ENCODE measurements around the gene PCDH9.

The PCDH9 gene

DNA sequence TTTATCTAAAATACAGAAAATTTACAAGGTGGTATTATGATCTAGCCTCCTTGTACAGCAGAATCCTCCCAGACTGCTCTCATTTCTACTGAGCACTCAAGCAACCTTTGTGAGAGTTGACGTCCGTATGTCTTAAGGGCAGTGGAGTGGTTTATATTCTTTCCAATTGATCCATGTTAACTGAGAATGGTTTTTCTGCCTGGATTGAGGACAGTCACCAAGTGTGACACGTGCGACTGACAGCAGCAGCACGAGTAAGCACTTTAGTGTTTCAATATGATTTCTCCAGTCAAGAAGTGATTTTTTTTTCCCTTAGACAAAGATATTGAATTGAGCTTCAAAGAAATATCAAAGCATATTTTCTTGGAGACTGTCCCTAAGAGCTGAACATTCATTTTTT is 901.7 kb downstream of the PCDH9 start:
- Histone ChIP-seq H3K4me3 (ENCODE audit: low read length) (no peak overlapping the region), H3K27me3 (ENCODE audit: control insufficient read depth, insufficient read depth, low read length) (no peaks in the 10 kb centered on the region), H3K4me1 (ENCODE audit: control insufficient read depth, insufficient read depth, low read length) (no peaks in the 10 kb centered on the region), H3K9ac (ENCODE audit: low read length) (no peak overlapping the region), H3K9me3 (ENCODE audit: control insufficient read depth, low read length) (no peaks in the 10 kb centered on the region), H3K36me3 (ENCODE audit: control insufficient read depth, insufficient read depth, low read length) (no peaks in the 10 kb centered on the region)

DNA sequence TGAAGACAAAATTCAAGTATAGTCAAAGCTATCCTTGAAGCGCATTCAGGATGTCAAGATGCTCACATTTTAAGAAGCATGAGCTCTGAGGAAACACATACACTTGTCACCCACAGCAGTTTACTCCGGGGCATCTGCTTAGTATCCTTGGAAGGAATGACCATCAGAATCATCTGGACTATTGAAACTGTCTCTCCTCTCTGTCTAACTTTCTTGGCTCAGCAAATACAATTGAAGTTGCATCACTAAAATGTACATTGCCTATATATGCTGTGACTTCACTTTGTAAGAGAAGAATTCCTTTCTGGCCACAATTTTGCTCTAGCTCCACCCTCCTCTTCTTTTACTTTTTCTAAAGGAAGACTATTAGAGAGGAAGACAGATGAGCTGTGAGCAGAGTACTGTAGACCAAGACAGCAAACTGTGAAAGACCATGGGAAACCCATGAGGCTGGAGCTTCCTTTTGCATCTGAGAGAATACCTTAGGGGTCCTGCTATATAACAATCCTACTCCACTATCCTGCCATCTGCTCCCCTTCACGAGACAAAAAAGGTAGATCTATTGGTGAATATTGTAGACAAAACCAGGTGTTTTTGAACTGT is 906.3 kb downstream of the PCDH9 start:
- no peak overlapping the region for H3K9ac ChIP-seq (ENCODE audit: low read length)
- H3K27me3 ChIP-seq (ENCODE audit: control insufficient read depth, insufficient read depth, low read length), result no peaks in the 10 kb centered on the region
- H3K4me3 ChIP-seq (ENCODE audit: low read length), result no peak overlapping the region
- H3K9me3 ChIP-seq (ENCODE audit: control insufficient read depth, low read length), result no peaks in the 10 kb centered on the region
- H3K36me3 ChIP-seq (ENCODE audit: control insufficient read depth, insufficient read depth, low read length), result no peaks in the 10 kb centered on the region
- H3K4me1 ChIP-seq (ENCODE audit: control insufficient read depth, insufficient read depth, low read length), result no peaks in the 10 kb centered on the region

DNA sequence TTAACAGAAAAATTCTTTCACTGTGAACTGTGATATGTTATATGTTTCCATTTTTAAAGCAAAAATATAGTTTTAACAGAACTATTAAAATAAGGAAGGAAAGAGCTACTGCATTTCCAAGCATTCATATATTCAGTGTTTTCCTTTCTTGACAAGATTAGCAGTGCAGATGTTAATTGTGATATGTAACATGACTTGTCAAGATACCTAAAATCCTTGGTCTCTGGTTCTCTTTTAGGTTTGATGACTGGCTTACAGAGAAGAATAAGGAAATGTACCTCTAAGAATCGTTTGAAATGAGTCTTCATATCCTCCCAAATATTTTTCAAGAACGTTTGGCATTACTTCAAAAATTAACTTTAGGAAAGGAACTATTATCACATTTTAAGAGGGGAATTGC is 907.2 kb downstream of the PCDH9 start:
- no peak overlapping the region for H3K4me3 ChIP-seq (ENCODE audit: low read length)
- no peak overlapping the region for H3K9ac ChIP-seq (ENCODE audit: low read length)
- no peaks in the 10 kb centered on the region for H3K4me1 ChIP-seq (ENCODE audit: control insufficient read depth, insufficient read depth, low read length)
- H3K27me3 ChIP-seq (ENCODE audit: control insufficient read depth, insufficient read depth, low read length), result no peaks in the 10 kb centered on the region
- H3K36me3 ChIP-seq (ENCODE audit: control insufficient read depth, insufficient read depth, low read length), result no peaks in the 10 kb centered on the region
- H3K9me3 ChIP-seq (ENCODE audit: control insufficient read depth, low read length), result no peaks in the 10 kb centered on the region

DNA sequence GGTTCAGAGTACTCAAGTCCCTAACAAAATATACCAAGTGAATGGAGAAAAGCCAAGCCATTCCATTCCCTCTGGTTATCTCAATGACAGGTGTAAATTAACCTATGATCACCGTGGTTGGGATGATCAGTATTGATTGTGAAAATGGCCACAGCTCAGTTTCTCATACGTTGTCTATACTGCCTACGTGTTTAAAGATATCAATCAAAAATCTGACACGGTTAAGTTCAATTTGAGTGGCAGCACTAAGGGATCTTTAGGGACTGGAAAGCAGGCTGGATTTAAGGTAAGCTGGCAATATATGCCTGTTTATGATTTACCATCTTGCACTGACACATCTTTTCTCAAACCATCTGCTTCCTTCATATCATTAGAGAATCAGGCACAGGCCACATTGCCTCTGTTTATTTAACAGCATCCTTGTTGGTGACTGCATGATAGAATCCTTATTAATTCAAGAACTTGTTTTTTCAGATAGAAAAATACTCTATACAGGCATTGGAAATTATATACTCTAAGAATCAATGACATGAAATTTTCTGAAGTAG is 907.9 kb downstream of the PCDH9 start:
- Histone ChIP-seq H3K9ac (ENCODE audit: low read length) (no peak overlapping the region), H3K4me1 (ENCODE audit: control insufficient read depth, insufficient read depth, low read length) (no peaks in the 10 kb centered on the region), H3K36me3 (ENCODE audit: control insufficient read depth, insufficient read depth, low read length) (no peaks in the 10 kb centered on the region), H3K4me3 (ENCODE audit: low read length) (no peak overlapping the region), H3K9me3 (ENCODE audit: control insufficient read depth, low read length) (no peaks in the 10 kb centered on the region), H3K27me3 (ENCODE audit: control insufficient read depth, insufficient read depth, low read length) (no peaks in the 10 kb centered on the region)

DNA sequence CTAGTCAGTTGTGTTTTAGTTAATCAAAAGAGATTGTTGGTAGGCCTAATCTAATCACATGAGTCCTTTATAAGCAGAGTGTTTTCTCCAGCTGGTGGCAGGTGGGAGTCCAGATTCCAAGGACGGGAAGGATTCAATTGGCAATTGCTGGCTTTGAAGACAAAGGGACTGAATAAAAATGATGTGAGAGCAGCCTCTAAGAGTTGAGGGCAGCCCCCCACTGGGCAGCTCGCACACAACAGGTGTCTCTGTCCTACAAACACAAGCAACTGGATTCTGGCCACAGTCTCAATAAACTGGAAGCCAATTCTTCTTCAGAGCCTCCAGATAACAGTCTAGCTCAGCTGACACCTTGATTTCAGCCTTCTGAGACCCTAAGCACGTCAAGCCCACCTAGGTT is 915.2 kb downstream of the PCDH9 start:
- Histone ChIP-seq H3K9me3 (ENCODE audit: control insufficient read depth, low read length) (no peaks in the 10 kb centered on the region), H3K36me3 (ENCODE audit: control insufficient read depth, insufficient read depth, low read length) (no peaks in the 10 kb centered on the region), H3K4me3 (ENCODE audit: low read length) (no peak overlapping the region), H3K27me3 (ENCODE audit: control insufficient read depth, insufficient read depth, low read length) (no peaks in the 10 kb centered on the region), H3K9ac (ENCODE audit: low read length) (no peak overlapping the region), H3K4me1 (ENCODE audit: control insufficient read depth, insufficient read depth, low read length) (peaks cover 13% of the 10 kb centered on the region)

DNA sequence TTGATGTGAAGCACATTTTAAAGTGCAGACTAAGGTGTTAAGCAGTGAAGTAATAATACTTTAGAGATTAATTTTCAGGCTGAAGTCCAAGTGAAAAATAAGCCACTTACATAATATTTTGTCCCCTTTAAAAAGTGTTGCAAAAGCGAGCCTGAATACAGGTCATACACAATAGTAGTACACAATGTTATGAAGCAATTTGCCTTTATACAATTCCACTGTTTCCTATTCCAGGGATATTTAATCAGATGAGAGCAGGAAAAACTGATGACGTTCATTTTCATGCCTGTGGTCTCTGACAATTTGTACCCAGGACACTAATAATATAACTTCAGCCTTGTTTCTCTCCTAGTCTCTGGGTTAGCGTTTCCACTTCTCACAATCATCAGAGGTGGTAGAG is 916.7 kb downstream of the PCDH9 start:
- no peak overlapping the region for H3K9ac ChIP-seq (ENCODE audit: low read length)
- H3K4me1 ChIP-seq (ENCODE audit: control insufficient read depth, insufficient read depth, low read length), result peaks cover 13% of the 10 kb centered on the region
- H3K9me3 ChIP-seq (ENCODE audit: control insufficient read depth, low read length), result no peaks in the 10 kb centered on the region
- H3K4me3 ChIP-seq (ENCODE audit: low read length), result no peak overlapping the region
- H3K27me3 ChIP-seq (ENCODE audit: control insufficient read depth, insufficient read depth, low read length), result no peaks in the 10 kb centered on the region
- no peaks in the 10 kb centered on the region for H3K36me3 ChIP-seq (ENCODE audit: control insufficient read depth, insufficient read depth, low read length)

DNA sequence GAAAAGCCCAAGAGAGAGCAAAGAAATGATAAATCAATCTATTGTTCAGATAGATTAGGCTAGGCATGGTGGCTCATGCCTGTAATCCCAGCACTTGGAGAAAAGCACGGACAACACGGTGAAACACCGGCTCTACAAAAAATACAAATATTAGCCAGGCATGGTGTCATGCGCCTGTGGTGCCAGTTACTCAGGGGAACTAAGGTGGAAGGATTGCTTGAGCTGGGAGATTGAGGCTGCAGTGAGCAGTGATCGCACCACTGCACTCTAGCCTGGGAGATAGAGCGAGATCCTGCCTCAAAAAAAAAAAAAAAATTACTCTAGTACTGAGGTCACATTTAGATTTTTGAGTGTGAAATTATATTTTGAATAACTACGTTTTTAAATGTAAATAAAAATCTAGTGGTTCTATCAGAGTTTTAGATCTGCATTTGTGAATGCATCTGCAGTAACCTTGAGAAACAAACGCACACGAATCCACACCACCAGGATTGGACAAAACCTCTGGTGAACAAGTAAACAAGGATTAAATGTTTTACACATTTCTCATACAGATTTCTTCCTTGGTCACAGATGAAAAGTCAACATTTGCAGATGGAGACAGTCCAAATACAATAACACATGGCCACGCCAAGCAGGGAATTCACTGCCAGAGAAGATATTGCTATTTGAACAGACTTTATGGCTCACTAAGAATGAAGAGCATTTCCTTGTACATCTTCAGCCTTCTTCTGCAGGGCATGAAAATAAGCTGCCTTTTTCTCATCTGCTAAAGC is 917.6 kb downstream of the PCDH9 start:
- Histone ChIP-seq H3K4me3 (ENCODE audit: low read length) (no peak overlapping the region), H3K27me3 (ENCODE audit: control insufficient read depth, insufficient read depth, low read length) (no peaks in the 10 kb centered on the region), H3K9me3 (ENCODE audit: control insufficient read depth, low read length) (no peaks in the 10 kb centered on the region), H3K36me3 (ENCODE audit: control insufficient read depth, insufficient read depth, low read length) (no peaks in the 10 kb centered on the region), H3K4me1 (ENCODE audit: control insufficient read depth, insufficient read depth, low read length) (peaks cover 13% of the 10 kb centered on the region), H3K9ac (ENCODE audit: low read length) (no peak overlapping the region)

DNA sequence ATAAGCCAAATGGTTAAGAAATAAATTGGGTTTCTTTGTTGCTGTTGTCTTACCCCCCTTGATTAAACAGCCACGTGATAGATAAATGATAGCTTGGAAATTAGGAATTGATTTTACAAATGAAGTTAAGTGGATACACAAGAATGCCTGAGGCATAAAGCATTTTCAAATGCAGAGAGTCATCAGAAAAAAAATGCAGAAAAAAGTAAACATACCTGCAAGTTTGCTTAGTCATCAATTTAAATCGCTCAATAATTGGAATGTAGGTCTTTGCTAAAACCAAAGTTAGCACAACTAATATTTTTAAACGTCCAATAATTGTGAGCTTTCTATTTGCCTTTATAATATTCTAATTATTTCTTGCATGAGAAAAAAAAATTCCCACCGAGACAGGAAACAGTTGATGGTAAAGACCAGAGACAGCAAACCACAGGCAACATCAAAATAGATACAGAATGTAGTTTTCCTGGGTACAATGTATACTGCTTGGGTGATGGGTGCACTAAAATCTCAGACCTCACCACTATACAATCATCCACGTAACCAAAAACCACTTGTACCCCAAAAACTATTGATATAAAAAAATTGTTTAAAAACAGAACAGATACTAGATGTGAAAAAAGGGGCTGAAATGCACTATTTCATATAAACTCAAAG is 924.0 kb downstream of the PCDH9 start:
- H3K9ac ChIP-seq (ENCODE audit: low read length), result no peak overlapping the region
- H3K36me3 ChIP-seq (ENCODE audit: control insufficient read depth, insufficient read depth, low read length), result no peaks in the 10 kb centered on the region
- no peaks in the 10 kb centered on the region for H3K9me3 ChIP-seq (ENCODE audit: control insufficient read depth, low read length)

DNA sequence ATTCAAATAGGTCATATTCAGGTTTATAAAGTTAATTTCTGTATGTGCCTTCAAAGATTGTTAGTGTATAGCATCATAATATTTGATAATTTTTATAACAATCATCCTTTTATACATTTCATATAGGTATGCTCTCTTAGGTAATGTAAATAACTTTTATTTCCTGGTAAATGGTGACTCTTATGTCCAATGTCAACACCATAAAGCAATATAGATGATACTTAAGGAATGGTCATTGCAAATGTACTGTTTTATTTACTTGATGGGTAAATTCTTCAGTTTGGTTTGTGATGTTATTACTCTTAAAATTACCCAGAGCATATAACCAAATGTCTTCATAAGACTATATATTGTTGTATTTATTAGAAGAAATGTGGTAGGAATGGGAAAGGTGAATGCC is 928.7 kb downstream of the PCDH9 start:
- Histone ChIP-seq H3K9me3 (ENCODE audit: control insufficient read depth, low read length) (no peaks in the 10 kb centered on the region), H3K4me1 (ENCODE audit: control insufficient read depth, insufficient read depth, low read length) (no peaks in the 10 kb centered on the region), H3K9ac (ENCODE audit: low read length) (no peak overlapping the region), H3K36me3 (ENCODE audit: control insufficient read depth, insufficient read depth, low read length) (no peaks in the 10 kb centered on the region), H3K27me3 (ENCODE audit: control insufficient read depth, insufficient read depth, low read length) (no peaks in the 10 kb centered on the region), H3K4me3 (ENCODE audit: low read length) (no peak overlapping the region)

More for the DNA sequence above, 924.0 kb downstream of the PCDH9 start:
- Histone ChIP-seq H3K4me3 (ENCODE audit: low read length) (no peak overlapping the region), H3K4me1 (ENCODE audit: control insufficient read depth, insufficient read depth, low read length) (no peaks in the 10 kb centered on the region), H3K27me3 (ENCODE audit: control insufficient read depth, insufficient read depth, low read length) (no peaks in the 10 kb centered on the region)

DNA sequence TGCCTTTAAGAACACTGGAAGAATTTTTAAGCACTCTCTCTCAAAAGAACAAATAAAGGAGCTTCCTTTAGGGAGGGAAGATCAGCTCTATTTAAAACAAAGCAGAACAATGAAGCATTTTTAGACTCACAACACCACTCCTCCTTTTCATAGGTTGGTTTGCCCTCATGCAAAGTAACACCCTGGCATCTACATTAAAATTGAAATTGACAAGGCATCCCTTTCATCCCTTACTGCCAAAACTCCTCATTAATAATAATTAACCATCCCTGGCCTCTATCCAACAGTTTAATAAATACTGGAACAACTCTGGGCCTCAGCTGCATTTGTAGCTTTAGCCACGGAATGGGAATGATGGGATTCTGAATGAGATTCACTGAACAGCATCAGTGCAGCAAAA is 929.1 kb downstream of the PCDH9 start:
- Histone ChIP-seq H3K36me3 (ENCODE audit: control insufficient read depth, insufficient read depth, low read length) (no peaks in the 10 kb centered on the region), H3K4me1 (ENCODE audit: control insufficient read depth, insufficient read depth, low read length) (no peaks in the 10 kb centered on the region), H3K27me3 (ENCODE audit: control insufficient read depth, insufficient read depth, low read length) (no peaks in the 10 kb centered on the region), H3K4me3 (ENCODE audit: low read length) (no peak overlapping the region), H3K9me3 (ENCODE audit: control insufficient read depth, low read length) (no peaks in the 10 kb centered on the region), H3K9ac (ENCODE audit: low read length) (no peak overlapping the region)

DNA sequence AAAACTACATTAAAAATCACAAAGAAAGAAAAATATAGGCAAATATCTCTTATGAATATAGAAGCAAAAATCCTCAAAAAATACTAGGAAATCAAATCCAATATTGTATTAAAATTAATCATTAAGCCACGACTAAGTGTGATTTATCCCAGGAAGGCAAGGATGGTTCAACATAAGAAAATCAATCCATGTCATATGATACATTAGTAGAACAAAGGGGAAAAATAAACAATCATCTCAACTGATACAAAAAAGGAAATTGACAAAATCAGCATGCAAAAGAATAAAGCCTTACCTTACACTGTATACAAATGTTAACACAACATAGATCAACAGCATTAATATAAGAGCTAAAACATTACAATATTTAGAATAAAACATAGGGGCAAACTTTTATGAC is 933.3 kb downstream of the PCDH9 start:
- Histone ChIP-seq H3K9me3 (ENCODE audit: control insufficient read depth, low read length) (no peaks in the 10 kb centered on the region), H3K27me3 (ENCODE audit: control insufficient read depth, insufficient read depth, low read length) (no peaks in the 10 kb centered on the region), H3K36me3 (ENCODE audit: control insufficient read depth, insufficient read depth, low read length) (no peaks in the 10 kb centered on the region), H3K4me1 (ENCODE audit: control insufficient read depth, insufficient read depth, low read length) (no peaks in the 10 kb centered on the region), H3K9ac (ENCODE audit: low read length) (no peak overlapping the region), H3K4me3 (ENCODE audit: low read length) (no peak overlapping the region)

DNA sequence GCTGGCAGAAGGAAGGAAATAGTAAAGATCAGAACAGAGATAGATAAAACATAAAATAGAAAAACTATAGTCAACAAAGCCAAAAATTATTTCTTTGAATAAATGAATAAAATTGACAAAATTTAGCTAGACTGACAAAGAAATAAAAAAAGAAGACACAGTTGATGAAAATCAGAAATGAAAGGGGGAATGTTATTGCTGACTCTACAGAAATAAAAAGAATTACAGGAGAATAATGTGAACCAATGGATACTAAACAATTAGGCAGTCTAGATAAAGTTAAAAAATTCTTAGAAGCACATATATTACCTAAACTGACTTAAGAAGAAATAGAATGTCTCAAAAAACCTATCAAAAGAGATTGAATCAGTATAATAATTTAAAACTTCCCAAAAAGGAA is 933.8 kb downstream of the PCDH9 start:
- no peaks in the 10 kb centered on the region for H3K36me3 ChIP-seq (ENCODE audit: control insufficient read depth, insufficient read depth, low read length)
- no peaks in the 10 kb centered on the region for H3K27me3 ChIP-seq (ENCODE audit: control insufficient read depth, insufficient read depth, low read length)
- no peaks in the 10 kb centered on the region for H3K9me3 ChIP-seq (ENCODE audit: control insufficient read depth, low read length)
- no peaks in the 10 kb centered on the region for H3K4me1 ChIP-seq (ENCODE audit: control insufficient read depth, insufficient read depth, low read length)
- no peak overlapping the region for H3K4me3 ChIP-seq (ENCODE audit: low read length)
- H3K9ac ChIP-seq (ENCODE audit: low read length), result no peak overlapping the region

Data from mucosa of stomach (tissue), 1 donor.